Stimulated activated CD4-positive, alpha-beta T cell treated with anti-CD3 and anti-CD28 coated beads, Interleukin-12 subunit alpha, Interleukin-12 subunit beta, amount 100 ng/mL, for 4 hours (primary cell): ENCODE results near the gene SOCS6.
"Not testable (repeated sequence)": the region's sequence is repeated elsewhere in the genome, so short reads cannot be mapped to it uniquely, and the experiment has no call there.

Experiments
- DNase-seq: peaks from one replicate; pipeline ENCODE4 v3.0.0-alpha.2; 2020

The SOCS6 gene, protein sequence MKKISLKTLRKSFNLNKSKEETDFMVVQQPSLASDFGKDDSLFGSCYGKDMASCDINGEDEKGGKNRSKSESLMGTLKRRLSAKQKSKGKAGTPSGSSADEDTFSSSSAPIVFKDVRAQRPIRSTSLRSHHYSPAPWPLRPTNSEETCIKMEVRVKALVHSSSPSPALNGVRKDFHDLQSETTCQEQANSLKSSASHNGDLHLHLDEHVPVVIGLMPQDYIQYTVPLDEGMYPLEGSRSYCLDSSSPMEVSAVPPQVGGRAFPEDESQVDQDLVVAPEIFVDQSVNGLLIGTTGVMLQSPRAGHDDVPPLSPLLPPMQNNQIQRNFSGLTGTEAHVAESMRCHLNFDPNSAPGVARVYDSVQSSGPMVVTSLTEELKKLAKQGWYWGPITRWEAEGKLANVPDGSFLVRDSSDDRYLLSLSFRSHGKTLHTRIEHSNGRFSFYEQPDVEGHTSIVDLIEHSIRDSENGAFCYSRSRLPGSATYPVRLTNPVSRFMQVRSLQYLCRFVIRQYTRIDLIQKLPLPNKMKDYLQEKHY

DNA sequence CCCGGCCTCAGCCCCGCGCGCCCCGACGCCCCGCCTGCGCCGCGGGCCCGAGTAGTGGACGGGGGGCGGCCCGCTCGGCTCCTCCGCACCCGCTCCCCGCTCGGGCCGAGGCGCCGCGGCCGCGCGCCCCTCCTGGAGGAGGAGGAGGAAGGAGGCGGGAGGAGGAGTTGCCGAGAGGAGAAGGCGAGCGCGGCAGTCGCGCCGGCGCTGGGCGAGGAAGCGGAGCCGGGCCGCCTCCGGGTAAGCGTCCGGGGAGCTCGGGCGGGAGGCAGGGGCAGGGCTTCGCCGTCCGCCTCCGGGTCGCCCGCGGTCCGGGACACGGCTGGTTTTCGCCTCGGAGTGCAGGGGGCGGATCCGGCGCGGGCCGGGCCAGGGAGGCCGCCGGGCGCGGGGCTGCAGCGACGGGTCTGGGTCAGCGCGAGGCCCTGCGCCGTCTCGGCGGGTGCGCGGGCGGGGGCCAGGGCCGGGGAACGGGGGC lies at the start of gene SOCS6:
SOCS6 (plus strand) TSS at position 195 of the 478 bp plus-strand sequence. CDS start 35,624 bp downstream, outside the sequence.
- DNase-seq = peak; percentile 21

DNA sequence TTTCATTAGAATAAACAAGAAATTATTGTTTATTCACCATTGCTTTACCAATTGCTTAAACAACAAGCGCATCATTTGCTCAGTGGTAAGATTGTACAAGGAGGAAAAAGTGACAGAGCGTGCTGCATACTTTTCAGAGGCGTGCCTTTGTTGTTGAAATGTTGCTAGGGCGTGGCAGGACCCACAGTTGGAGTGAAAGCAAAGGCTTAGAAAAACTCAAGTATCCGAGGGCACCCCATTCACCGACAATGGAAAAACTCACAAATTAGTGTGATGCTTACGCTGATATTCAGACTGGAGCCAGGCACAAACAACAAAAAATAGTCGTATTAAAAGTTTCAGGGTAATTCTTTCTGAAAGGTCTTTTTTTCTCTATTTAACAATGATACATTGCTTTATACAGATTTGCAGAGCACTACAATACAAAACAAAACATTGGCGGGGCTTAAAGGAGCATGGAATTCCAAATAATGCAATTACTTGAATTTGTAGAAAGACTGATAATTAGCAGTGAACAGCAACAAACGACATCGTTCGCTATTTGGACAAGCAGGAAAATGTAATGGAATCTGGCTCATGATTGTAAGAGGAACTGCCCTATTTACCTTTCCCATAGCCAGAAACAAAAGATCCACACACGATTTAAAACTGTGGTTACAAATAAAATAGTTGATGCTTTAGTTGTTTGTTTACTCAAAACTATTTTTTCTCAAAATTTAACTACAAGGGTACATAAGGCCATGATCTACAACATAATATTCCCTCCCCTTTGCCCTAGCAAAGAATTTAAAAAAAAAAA lies 45.5 kb upstream of the SOCS6 start:
- no peak for DNase-seq

DNA sequence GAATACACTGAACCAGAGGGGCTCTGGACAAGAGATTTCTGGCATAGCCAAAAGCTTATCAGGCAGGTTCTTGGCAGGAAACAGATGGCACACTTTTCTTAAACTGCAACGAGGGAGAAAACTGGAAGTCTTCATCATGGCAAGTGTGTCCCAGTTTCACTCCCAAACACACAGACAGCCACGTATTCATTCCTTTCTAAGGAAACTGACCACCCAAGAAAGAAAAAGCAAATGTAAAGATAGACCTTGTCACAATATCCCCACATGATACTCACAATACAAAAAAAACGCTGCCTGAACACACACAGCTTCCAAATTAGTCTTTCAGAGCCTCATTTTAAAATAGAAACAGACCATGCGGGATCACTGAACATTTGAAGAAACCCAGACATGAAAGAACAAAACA lies 42.8 kb upstream of the SOCS6 start:
- no peak for DNase-seq

DNA sequence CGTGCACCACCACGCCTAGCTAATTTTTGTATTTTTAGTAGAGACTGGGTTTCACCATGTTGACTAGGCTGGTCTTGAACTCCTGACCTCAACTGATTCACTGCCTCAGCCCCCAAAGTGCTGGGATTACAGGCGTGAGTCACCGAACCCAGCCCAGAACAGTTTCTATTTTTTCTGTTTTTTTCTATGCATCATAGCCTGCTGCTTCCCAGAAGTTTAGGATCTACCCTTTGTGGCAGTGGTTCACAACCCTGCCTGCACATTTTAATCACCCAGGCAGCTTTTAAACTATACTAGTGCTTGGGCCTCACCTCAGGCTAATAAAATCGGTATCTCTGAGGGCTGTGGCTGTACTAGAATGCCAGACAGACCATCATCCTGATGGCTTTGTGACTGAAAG lies 39.7 kb upstream of the SOCS6 start:
- DNase-seq = no peak

DNA sequence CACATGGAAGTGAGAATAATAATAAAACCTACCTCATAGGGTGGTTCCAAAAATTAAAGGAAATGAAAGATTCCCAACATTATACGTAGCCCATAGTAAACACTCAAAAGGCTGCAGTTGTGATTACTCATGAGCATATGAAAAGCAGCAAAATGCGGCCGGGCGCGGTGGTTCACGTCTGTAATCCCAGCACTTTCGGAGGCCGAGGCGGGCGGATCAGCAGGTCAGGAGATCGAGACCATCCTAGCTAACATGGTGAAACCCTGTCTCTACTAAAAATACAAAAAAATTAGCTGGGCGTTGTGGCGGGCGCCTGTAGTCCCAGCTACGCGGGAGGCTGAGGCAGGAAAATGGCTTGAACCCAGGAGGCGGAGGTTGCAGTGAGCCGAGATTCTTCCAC lies 39.0 kb upstream of the SOCS6 start:
- DNase-seq = not testable (repeated sequence)

DNA sequence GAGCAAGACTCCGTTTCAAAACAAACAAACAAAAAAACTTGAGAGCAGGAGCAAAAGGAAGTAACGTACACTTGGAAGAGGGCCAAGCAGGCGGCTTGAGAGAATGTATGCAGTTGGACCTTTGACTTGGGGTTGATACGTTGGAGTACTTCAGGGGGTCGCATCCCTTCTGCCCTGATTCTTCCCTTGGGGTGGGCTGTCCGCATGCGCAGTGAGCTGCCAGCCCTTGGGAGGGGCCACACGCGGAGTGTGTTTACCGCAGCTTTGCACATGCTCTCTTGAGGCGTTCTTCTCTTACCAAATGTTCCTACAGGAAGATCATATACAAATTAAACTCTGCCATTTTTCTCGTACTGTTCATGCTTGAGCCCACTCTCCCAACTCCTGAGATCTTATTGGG lies 38.1 kb upstream of the SOCS6 start:
- no peak for DNase-seq

DNA sequence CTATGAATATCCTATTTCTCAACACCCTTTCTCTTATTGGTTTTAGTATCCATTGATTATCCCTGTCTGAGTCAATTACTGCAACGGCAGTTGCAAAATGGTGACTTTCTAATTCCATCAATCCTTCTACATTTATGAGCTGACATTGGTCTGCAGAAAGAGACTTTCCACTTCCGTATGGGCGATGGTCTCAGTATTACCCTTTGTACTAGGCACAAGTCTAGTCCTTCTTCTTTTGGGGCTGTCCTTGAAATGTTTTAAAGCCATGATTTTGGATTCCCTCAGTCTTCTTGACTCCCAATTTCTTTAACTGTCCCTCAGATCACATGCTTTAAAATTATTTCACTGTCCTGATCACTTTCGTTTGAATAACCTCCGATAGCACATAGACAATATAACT lies 32.7 kb upstream of the SOCS6 start:
- no peak for DNase-seq

DNA sequence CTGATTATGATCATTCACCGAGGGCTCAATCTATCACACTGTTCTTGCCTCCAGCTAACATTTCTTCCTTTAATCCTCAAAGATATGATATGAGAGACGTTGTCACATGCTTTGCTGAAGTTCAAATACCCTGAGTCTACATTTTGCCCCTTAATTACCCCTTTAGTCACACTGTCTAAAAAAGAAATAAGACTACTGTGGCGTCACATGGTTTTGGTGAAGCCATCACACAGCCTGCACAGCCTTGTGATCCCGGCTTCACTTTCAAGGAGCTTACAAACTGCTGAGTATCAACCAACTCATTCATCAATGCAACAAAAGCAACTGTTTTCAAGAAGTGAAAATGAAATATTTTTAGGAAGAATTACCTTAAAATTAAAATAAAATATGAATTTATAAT lies 31.9 kb upstream of the SOCS6 start:
- DNase-seq = no peak

DNA sequence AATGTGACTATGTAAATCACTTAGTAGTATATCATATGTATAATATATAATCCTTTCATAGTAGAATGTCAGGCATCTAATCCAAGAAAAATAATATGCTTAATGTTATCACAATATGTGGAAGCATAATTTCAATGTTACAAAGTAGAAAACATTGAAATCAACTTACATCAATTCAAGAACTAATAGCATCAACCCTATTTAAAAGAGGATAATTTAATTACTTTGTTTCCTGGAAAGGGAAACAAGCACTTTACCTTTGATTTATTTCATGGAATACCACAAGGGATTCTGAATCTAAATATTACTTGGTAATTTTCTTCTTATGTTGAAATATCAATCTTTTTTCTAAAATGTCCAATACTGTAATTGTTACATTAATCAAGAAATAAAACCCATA lies 30.6 kb upstream of the SOCS6 start:
- no peak for DNase-seq

DNA sequence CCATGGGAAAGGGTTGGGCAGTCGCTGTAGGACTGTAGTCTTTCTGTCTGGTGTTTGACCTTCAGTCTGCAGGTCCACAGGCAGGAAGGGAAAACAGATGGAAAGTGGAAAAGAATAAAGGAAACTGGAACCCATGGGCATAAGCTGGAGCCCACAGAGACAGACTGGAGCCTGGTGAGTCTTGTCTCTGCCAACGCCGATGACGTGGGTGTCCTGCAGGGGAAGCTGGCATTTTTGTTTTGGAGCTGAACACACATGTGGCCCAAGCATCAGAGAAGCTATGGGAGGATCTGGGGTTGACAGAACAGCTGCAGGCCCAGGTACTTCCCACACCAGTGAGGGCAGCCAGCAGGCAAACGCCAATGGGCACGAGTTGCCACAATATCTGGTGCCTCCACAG lies 28.2 kb upstream of the SOCS6 start:
- no peak for DNase-seq

DNA sequence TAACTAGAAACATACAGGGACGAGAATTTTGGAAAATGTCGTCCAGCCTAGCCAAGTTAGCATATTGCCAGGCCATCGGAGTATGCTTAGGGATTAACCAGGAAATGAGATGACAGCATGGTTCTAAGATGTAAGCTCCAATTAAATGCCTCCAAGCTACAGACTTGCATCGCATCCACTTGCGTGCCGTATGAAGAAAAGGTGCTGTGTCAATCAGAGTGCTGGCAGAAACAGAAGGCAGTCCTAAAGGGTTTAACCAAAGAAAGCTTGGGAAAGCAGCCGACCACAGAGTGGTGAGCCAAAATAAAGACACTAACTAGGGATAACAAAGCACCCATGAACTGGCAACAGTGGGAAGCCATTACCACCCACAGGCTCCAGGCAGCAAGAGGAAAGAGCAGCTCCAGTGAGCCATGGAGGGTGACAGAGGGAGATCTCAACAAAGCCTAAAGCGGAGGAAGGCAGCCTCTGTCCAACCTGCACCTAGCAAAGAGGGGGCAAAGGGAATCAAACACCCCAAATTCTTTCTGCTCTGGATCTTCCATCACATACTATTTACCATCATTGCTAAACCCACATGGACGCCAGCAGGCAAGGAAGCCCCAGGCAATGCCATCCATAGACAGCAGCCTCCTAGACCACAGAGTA lies 27.6 kb upstream of the SOCS6 start:
- no peak for DNase-seq

DNA sequence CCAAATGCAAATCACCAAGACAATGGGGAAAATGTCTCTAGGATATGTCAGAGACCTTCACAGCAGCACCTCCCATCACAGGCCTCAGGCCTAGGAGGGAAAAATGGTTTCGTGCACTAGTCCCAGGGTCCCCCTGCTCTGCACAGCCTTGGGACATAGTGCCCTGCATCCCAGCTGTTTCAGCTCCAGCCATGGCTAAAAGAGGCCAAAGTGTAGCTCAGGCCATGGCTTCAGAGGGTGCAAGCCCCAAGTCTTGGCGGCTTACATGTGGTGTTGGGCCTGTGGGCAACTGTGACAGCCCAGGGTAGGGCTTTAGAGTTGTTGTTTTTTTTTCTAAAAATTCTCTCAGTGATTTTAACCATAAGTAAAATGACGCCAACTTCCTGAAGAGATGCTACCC lies 25.5 kb upstream of the SOCS6 start:
- DNase-seq = no peak

DNA sequence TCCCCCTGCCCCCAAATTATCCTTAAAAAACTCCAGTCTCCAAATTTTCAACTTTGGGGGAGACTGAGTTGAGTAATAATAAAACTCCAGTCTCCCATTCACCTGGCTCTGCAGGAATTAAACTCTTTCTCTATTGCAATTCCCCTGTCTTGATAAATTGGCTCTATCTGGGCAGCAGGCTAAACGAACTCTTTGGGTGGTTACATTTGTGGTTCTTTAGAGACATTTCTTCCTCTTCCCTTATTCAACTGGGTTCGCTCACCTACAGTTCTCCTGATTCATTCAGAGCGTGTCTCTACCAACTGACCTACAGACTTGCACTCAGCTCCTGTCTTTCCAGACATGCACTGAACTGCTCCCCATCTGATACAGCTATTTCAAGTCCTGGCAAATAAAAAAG lies 17.1 kb upstream of the SOCS6 start:
- no peak for DNase-seq

DNA sequence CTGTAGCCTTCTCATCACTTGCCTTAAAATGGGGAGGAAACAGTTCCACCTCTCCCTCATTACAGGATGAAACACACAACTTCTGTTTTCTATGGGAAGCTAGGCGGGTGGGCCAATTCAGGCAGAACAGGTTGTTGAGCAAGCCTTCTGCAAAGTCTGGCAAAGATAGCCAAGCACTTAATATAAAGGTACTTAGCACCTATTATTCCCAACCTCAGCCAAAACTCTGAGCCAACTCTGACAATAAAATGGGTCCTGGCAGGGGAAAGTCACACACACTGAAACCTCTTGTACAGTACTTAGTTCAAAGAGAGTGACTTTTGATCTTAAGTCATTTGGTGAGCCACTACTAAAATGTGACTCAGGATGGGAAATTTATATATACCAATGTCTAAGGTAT lies 15.8 kb upstream of the SOCS6 start:
- no peak for DNase-seq

DNA sequence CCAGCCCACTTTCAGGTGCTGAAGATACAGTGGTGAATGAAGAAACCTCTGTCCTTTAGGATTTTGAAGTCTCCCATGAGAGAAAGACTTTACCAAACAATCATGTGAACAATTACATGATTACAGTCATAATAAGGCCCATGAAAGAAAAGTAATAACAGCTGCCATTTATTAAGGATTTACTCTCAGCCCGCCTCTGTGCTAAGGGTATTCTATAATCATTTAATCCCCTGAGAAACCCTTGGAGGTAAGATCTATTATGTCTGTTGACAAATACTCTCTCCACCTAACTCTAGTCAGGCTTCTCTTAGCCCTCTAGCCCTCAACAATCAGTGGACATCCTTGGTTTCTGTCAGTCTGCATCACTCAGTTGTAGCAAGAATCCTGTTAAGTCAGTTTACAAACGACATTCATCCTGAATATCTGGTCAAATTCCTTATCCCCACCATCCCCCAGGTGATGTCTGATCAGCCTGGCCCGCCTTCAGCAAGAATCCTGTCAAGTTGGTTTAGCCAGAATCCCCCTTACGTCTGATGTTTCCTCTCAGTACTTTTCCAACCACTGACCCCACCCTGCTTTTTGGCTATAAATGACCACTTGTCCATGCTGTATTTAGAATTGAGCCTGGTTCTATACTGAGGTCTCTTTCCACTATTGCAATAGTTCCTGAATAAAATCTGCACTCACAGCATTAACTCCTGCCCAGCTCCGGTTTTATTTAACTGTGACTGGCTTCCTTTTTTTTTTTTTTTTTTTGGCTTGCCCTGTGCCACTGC lies 12.2 kb upstream of the SOCS6 start:
- DNase-seq = no peak

DNA sequence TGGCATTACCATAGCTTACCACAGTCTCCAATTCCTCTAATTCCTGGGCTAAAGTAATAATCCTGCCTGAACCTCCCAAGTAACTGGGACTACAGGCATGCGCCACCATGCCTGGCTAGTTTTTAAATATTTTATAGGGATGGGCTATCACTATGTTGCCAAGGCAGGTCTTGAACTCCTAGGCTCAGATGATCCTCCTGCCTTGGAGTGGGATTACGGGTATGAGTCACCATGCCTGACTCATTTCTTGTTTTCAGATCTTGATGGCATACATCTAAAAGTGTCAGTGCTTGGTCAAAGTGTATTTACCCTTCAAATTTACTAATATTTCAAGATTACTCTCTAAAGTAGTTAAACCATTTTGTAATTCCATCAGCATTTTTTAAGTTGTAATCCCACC lies 9.4 kb upstream of the SOCS6 start:
- no peak for DNase-seq

DNA sequence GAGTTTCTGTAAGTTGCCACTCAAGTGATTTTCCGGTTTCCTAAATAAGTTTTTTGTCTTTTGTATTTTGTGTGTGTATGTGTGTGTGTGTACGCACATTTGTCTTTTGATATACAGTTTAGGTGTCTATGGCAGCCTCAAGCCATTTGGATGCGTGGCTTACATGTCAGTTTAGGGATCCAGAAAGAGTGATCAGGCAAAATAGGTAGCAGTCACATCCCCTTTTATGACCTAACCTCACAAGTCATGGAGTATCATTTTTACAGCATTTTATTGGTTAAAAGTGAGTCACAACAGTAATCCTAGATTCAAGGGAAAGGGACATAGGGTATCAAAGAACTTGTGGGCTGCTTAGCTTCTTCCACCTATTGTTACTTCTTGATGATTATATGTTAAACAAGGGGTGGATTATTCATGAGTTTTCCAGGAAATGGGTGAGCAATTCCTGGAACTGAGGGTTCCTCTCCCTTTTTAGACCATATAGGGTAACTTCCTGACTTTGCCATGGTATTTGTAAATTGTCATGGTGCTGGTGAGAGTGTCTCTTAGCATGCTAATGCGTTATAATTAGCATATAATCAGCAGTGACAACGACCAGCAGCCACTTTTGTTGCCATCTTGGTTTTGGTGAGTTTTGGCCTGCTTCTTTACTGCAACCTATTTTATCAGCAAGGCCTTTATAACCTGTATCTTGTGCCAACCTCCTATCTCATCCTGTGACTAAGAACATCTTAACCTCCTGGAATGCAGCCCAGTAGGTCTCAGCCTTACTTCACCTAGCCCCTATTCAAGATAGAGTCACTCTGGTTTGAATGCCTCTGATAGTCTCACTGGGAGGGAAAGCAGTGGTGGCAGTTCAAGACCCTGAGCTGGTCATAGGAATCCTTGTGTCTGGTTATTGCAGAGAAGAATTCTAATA lies 8.6 kb upstream of the SOCS6 start:
- no peak for DNase-seq

DNA sequence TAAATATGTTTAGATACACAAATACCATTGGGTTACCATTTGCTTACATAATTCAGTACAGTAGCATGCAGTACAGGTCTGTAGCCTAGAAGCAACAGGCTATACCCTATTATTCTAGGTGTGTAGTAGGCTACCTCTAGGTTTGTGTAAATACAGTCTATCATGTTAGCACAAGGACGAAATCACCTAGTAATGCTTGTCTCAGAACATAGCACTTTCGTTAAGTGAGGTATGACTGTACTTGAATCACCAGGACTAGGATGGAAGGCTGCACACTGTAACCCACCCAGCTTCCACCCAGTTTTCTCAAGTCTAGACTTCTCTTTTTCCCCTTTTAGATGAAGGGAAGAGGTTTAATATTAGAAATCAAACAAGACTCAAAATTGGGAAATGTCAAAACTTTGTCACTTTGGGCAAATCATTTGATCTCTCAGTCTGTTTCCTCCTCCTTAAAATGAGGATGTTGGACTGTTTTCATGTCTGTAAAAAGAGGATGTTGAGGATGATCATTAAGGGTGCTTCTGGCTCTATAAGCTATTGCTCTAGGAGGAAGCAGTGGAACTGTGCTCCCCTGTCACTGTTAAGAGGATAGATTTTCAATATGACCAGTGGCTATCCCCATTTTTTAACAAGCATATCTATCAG lies 3.7 kb upstream of the SOCS6 start:
- DNase-seq = no peak

DNA sequence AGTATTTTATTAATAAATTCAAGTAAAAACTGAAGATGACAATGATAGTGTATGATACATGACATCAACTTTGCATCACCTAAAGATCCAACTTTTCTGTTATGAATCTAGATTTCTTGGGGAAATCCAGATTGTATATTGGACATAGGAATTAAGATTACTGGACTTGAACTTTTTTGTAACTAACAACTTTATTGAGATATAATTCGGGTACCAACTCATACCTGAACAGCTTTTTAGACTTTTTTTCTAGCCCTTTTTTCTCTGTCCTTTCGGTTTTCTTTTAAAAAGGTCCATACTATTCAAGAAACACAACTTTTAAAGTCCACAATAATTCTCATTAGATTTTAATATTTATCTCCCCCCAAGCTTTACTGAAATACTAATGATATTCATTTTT lies 1.1 kb upstream of the SOCS6 start:
- DNase-seq = no peak

DNA sequence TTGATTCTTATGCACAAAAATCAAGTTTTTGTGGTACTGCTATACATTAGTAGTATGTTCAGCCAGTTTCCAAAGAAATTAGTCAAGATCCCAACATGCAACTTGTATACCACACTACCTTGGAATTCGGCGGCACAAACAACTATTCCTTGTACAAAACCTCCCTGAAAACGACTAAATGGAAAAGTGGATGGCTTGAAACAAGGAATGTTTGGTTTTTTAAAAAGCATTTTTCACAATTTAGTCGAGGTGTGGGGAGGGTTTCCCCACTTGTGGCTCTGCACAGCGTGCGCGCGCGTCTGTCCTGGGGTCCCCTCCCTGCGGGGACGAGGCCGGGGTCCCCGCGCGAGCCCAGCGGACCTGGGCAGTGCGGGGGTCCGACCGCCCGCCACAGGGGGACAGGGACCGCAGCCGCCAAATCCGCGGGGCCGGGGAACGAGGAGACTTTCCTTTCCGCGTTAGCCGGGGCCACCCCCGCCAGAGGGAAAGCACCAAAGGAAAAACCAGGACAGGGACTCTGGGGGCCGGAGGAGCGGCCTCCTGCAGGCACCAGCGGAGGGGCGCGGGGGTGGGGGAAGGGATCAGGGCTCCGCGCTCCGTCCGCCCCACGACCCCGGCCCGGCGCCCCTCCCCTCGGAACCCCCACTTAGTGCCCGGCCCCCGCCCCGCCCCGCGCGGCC lies 534 bp upstream of the SOCS6 start:
- DNase-seq = no peak
